Anterior cingulate cortex (tissue), 58 donors: ENCODE data around the gene NPEPL1.
"Not testable (repeated sequence)": the region's sequence is repeated elsewhere in the genome, so short reads cannot be mapped to it uniquely, and the experiment has no call there.

Experiments used
- DNase-seq, 58 donors: peaks; one replicate each; lab custom pipeline; 2025; lab: John Stamatoyannopoulos, UW

NPEPL1 gene

DNA sequence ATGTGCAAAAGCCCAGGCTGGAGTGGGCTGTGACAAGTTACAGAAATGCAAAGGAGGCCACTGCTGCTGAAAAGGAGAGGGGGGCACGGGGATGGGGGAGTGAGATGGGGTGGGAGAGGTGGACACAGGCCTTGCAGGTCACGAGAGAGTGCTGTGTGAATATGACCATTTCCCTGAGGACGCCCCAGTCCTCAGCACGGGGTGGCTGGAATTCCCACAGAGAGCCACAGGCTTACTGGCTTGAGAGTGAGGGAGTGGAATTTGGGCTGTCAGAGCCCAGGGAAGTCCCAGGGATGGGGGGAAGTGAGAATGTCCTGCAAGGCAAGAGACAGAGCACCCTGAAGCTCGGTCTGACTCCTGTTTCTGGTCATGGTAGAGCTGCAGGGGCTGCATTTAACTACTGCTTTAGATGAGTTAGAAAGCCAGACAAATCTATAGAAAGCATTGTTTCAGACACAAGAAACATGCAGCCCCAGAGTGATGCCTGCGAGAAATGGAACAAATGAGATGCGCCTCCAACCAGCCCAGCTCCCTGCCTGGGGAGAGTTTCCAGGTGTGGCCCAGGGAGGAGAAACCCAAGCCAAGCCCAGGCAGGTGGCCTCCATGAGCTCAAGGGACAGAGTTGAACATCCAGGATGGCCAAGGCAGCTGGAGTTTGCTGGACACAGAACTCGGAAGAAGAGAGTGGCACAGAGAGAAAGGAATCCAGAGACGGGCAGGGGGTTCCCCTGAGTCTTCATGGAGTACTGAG, 30.5 kb downstream of the NPEPL1 start:
- DNase-seq = no peak

DNA sequence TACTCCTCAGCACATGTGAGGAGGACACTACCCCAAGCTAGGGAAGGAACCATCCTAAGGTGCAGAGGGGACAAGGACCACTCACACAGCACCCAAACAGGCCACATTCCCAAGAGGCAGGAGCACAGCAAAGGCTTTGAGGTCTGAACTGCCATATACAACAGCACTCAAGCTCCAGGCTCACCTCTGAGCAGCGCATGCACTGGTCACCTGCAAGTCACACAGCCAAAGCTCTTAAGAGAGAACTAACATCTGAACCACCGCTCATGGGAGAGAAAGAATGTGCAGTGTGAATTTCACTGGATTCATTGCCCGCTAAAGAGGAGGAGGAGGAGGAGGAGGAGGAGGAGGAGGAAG, 31.0 kb downstream of the NPEPL1 start:
- DNase-seq = no peak

DNA sequence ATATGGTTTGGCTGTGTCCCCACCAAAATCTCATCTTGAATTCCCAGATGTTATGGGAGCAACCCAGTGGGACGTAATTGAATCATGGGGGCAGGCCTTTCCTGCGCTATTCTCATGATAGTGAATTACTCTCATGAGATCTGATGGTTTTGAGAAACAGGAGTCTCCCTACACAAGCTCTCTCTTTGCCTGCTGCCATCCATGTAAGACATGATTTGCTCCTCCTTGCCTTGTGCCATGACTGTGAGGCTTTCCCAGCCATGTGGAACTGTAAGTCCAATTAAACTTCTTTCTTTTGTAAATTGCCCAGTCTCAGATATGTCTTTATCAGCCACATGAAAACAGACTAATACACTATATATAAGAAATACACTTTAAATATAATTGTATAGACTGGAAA, 33.6 kb downstream of the NPEPL1 start:
- not testable (repeated sequence) for DNase-seq

DNA sequence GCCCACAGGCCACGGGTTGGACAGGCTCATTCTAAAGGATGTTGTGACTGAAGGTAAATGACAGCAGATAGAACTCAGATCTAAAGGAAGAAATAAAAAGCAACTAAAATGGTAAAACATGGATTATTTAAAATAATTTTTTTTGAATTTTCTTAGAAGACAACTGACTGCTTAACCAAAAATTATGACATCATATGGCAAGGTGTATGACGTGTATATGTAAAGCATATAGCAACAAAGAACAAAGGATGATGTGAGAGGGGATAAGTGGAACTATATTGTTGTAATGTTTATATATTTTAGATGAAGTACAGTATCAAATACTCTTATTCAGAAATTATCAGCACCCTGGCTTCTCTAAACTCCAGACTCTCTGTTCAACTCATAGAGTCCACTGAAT, 38.6 kb downstream of the NPEPL1 start:
- DNase-seq = no peak

DNA sequence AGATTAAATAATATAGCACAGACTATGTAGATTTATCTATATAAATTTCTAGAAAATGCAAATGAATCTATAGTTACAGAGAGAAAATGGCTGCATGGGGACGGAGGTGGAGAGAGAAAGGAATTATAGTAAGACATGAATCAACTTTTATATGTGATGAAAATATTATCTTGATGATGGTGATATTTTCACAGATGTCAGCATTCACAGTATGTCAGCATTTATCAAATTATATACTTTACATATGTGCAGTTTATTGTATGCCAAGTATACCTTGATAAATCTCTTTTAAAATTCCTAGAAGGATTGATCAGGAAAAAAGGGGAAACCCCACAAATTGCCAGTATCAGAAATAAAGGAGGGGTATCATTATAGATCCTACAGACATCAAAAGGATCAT, 44.6 kb downstream of the NPEPL1 start:
- no peak for DNase-seq

DNA sequence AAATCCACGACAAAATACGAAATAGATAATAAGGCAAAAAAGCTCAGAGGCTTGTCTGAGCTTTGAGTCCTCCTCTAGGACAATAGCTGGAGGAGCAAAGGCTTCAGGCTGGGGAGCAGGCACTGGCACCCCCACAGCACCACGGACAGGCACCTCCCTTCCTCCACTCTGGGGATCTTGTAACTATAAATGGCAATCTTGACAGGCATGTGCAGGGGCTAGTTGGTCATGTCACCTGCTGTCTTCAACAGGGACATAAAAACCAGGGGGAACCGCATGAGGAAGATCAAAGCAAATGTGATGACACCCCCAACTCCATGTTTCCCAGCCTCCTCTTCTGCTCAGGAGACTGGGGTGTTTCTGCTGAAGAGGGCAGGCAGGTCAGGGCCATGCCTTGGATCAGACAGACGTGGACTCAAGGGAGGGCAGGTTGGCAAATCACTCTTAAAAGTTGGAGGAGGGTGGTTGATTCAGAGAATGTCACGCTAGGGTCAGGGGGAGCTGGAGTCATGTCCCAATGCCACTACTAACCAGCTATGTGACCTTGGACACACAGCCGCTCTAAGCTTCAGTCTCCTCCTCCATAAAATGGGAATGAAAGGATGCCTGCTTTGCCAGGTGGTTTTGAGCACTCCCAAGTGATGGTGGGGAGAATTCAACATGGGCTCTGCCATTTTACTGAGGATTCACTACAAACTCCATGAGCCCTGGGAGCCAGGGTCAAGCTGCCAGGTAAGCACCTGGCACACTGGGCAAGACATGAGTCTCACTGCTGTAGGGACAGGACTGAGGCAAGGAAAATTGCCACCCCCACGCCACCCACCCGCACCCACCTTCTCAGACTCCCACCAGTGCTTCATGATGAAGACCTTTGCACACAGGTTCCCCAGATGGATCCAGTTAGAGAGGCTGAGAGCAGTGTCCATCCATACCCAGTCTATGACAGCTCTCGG, 48.0 kb downstream of the NPEPL1 start:
- DNase-seq = no peak

DNA sequence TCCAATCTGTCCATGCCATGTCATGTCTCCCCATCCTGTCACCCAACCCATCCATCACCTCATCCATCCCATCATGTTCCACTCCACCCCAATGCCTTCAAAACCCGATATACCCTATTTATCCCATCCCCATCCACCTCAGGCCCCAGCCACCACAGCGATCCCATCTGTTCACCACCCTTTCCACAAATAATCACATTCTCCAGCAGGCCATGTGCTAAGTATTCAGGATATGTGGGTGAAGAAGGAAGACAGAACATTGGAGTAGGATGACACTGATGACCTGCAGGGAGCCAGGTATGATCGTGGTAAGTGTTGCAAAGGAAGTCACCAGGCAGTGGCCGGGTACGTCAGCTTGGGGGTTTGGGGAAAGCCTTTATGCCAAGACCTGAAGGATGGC, 48.8 kb downstream of the NPEPL1 start:
- no peak for DNase-seq

DNA sequence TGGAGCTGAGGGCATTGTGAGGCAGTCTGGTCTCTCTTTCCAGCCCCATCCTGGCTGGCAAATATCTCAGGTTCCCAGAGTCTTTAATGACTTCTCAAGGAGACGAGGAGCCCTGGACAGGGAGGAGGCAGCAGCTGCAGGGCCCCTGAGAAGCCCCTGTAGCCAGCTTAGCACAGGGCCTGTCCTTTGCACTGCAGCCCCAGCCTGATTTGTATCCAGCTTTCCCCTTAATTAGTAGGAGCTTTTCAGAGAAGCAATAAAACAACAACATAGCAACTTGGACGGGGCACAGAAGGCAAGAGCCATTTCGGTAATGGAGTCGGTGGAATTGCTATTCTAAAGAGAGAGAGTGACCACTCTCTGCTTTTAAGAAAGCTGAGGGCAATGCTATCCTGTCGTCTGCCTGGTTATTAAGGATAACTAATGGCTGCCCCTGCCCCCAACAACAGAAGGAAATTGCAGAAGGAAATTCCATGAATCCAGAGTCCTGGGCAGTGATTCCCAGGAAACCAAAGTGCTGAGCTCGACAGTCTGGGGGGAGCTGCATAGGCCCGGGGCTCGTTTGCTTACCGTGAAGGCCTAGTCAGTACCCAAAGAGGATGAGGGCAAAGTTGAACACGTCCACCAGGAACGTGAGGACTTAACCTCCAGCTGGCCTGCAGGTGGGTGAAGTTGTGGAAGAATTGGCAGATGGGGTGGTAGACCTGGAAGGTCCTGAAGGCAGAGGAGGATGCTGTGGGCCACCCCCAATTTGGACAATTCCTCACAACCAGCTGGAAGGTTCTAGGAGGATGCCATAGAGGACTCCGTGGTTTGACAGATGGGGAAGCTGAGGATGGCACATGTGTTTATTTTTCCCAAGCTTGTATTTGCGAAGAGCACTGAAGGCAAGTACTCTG, 50.3 kb downstream of the NPEPL1 start:
- DNase-seq = no peak

DNA sequence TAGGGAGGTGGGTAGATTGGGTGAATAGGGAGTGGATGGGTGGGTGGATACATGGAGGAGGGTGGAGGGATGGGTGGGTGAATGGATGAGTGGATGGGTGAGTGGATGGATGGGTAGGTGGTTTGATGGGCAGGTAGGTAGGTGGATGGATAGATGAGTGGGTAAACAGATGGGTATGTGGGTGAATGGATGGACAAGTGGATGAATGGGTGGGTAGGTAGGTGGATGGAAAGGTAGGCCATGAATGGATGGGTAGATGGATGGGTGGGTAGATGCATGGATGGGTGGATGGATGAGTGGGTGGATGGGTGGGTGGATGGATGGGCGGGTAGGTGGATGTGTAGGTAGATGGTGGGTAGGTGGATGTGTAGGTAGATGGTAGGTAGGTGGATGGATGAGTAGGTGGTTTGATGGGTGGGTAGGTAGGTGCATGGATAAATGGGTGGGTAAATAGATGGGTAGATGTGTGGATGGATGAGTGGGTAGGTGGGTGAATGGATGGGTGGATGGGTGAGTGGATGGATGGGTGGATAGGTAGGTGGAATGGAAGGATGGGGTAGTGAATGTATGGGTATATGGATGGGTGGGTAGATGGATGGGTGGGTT, 51.4 kb downstream of the NPEPL1 start:
- DNase-seq = no peak

DNA sequence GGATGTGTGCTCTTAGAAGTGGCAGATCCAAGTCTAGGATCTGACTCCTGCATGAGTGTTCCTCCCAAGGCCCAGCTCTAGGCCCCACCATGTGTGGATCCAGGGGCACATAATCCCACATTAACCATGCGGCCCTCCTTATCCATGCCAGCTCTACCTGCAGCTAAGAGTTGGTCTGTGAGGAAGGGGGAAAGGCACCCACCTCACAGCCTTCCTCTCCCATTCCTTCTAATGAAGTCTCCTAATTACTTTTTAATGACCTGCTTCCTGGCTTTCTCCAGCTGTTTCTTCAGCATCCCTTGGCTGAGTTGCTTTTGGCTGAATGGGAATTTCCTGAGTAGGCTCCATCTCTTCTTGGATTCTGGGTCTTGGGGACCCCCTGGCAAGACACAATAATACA, 52.2 kb downstream of the NPEPL1 start:
- no peak for DNase-seq

DNA sequence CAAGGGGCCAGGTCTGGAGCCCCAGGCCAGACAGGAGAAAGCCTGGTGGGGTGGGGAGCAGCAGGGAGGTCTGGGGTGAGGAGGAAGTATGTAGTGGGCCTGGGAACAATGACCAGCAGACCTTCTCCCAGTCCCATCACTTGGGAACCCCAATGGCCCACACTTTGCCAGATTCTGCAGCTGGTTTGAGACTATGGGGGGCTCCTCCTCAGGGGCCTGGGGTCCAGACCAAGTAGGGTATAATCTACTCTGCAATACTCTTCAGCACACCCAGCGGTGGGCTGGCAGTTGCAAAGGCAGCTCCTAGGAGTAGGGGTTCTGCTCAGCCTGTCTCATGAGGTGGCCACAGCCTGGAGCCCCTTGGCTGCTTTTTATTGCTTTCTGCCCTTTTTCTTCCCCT, 52.8 kb downstream of the NPEPL1 start:
- DNase-seq = no peak

DNA sequence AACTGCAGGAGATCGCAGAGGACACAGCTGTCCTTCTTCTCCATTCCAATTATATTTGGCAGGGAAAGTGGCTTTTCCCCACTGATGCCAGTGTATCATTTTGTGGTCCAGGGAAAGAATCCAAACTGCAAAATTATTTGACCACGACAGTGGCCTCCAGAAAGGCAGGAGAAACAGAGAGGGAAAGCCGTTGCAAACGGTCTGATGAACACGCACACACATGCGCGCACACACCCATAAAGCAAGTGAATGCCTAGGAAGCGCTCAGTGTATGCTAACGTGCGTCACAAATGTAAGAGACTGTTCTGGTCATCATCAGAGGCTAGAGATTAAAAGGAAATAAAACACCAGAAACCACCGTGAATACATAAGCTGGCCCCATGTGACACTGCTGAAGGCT, 54.0 kb downstream of the NPEPL1 start:
- DNase-seq = no peak

DNA sequence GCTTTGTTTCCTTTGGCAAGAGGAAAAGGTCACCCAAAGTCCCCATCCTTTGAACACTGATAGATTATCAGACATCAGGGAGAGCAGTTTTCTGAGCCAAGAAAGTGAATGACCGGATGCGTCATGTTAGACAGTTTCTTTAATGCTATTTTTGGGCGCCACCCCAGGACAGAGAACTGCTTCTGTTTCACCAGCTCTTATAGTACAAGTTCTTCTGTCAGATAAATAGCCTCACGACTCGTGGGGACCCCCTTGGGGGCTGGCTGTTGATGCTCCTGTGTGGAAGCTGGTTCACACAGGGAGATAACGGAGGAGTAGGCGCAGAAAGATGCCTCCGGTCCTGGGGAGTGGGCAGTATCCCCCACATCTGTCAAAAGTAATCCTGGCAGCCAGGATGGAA, 54.6 kb downstream of the NPEPL1 start:
- DNase-seq = no peak

DNA sequence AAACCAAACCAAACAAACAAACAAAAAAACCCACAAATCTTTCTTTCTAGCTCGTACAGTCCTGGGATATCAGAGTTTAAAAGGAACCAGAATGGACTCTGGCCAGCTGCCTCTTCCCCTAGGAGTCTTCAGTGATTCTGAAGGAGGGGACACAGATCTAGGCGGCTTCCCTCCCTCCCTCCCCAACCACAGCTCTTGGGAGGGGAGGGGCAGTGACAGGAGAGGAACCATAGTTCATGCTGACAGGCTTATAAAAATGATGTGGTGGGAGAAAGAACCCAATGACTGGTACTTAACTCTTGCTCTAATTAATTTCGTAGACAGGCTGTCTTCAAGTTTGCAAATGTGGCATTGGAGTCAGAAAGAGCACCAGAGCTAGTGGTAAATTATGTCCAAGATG, 56.0 kb downstream of the NPEPL1 start:
- no peak for DNase-seq

DNA sequence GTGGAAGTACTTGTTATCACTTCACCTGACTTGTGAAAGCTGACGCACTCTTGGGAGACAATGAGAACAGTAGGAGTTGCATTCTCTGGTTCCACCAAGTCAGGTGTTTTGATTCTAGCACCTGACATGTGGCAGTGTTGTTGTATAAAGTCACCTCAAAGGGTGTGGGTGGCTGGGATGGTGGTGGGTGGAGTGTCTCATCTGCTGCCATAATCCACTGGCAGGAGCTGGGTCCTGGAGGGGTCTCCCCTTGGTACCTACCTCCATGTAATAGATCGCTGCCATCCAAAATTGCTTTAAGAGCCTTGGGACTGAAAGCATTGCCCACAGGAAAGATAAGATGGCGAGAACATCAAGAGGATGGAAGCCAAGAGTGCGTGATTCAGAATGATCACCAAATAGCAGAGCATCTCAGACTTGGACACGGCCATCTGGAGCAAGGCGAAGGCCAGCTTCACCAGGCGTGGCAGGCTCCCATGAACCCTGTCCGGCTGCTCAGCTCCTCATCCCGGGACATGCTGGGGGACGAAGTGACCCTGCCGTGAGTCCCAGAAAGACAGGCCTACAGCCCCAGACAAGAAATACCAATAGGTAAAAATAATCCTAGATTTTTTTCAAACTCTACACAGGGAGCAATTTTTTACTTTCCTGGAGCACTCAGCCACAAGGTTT, 56.6 kb downstream of the NPEPL1 start:
- no peak for DNase-seq

DNA sequence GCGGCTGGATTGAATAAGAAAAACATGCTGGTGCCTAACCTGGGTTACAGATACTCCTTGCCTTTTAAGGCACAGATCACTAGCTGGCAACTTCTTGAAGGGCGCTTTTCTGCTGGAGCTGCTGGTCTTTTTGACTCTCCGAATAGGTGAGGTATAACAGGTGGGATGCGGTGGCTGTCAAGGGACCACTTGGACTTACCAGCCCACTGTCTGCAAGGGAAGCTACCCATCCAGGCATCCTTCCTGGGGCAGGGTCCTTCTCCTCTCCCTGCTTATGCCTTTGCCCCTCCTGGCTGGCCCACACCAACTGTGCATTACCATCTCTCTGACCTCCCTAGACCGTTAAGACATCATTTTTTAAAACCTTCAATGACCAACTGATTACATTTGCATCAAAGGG, 57.4 kb downstream of the NPEPL1 start:
- no peak for DNase-seq

DNA sequence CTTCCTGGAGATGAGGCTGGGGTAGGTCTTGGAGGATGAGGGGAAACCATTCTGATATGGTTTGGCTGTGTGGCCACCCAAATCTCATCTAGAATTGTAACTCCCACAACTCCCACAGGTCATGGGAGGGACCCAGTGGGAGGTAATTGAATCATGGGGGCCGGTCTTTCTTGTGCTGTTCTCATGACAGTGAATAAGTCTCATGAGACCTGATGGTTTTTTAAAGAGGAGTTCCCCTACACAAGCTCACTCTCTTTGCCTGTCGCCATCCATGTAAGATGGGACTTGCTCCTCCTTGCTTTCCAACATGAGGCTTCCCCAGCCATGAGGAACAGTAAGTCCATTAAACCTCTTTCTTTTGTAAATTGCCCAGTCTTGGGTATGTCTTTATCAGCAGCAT, 58.1 kb downstream of the NPEPL1 start:
- DNase-seq = not testable (repeated sequence)

DNA sequence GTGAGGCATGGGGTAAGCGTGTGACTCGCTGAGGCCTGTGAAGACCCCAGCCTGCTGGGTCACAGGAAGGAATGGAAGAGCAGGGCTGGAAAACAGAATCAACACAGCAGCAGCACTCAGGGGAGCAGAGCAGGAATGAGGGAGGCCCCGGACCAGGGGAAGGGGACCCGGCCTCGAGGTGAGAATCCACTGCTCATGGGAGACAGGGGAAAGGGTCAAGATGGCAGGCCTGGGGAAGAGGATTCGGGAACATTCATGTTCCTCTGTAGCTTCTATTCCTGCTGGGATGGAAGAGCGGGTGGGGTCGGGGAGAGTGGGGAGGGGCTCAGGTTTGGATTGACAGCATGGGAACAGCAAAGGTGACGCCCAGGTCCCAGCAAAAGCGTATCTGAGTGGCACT, 59.4 kb downstream of the NPEPL1 start:
- no peak for DNase-seq

DNA sequence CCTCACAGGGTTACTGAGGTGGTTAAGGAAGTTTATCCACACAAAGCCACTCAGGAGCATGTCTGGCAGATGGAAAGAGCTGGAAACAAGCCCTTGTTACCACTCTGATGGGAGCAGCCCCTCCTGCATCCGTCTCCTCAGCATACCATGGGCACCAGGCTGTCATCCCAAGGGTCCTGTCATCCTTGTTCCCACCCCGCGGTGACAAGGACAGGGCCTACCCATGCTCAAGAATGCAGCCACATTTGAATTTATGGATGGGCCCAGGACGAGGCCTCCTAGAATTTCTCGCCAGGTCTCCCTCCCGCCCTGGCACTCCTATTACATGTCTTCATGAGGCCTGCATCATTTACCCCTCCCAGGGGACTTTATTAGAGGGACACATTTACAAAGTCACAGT, 60.0 kb downstream of the NPEPL1 start:
- no peak for DNase-seq
